Neural crest cell (in vitro differentiated cells): ENCODE data around the gene SIDT1. TPM values are rescaled to one million over a fixed set of nuclear protein-coding genes. Genes with fewer than 3 reads are reported as not detected.
A peak's percentile ranks its signal among the peaks of the same experiment; 100 is the strongest.

Source experiments
- DNase-seq: peaks from one replicate; pipeline ENCODE4 v3.0.0; 2021; ENCODE audit warnings: low read depth, mixed read lengths, low spot score
- H3K27ac Mint-ChIP-seq: one replicate; pipeline ENCODE4 v1.8.0; 2021; ENCODE audit warnings: mild to moderate bottlenecking, mixed read lengths; ENCODE audit not compliant: unreplicated experiment
- H3K27me3 Mint-ChIP-seq: 2 replicates; pipeline ENCODE4 v1.8.0; 2021; ENCODE audit warnings: low read depth, mild to moderate bottlenecking, mixed read lengths
- H3K36me3 Mint-ChIP-seq: 2 replicates; pipeline ENCODE4 v1.8.0; 2021; ENCODE audit warnings: low read depth, mild to moderate bottlenecking, mixed read lengths
- H3K4me1 Mint-ChIP-seq: 2 replicates; pipeline ENCODE4 v1.8.0; 2021; ENCODE audit warnings: mixed read lengths
- H3K4me3 Mint-ChIP-seq: one replicate; pipeline ENCODE4 v1.8.0; 2021; ENCODE audit warnings: mild to moderate bottlenecking, mixed read lengths
- H3K9me3 Mint-ChIP-seq: 2 replicates; pipeline ENCODE4 v1.8.0; 2021; ENCODE audit warnings: mixed read lengths
- total RNA-seq: library from RNA; stranded (reverse); gene quantifications from 2 replicates; pipeline ENCODE4 v1.2.1, GENCODE V29; 2021
- TF ChIP-seq, protein P1 (sequence below): fragments of 200-600 bp; sonication (generic); conservative IDR thresholded peaks from 2 replicates; pipeline ENCODE4 v1.5.0; 2021; ENCODE audit warnings: antibody characterized with exemption, mild to moderate bottlenecking

SIDT1 gene
- total RNA-seq, 1 donor from 2014 or later = 0.23 TPM

DNA sequence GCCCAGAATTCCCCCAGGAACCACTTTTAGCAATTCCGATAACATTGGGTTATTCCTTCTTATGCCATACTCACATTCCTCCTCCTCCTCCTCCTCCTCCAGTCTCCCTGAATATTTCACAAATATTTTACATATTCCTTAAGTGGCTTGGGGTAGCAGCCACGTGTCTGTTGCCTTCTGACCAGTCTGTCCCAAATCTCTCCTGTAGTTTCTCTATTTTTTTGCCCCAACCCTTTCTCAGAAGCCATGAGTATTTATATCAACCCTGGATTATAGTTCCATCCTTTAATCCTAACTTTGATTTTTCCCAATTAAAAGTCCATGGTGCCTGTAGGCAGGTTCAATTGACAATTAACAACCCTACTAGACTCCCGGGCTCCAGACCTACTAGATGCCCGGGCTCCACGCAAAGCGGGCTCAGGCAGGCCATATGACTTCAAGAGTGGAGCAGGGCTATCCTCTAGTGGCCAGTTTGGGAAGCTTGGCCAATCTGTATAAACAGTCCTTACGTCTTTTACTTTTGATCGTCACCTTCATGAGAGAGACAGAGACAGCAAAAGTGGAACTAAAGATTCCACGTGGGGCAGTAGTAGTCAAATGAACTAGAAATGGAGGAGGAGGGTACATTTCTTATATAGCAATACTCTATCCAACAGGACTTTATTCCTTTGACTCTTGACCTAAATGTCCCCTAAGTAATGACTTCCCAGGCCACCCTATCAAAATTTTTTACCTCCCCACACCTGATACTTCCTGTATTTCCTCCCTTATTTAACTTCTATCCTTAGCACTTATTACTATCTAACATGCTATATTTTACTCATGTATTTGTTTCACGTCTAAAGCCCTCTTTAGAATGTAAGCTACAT, 94.4 kb downstream of the SIDT1 start:
- Mint-ChIP-seq H3K27me3 (peaks cover 32% of the 10 kb centered on the region), H3K4me1 (no peaks in the 10 kb centered on the region), H3K36me3 (no peaks in the 10 kb centered on the region), H3K27ac (no peak overlapping the region), H3K9me3 (no peaks in the 10 kb centered on the region), H3K4me3 (no peak overlapping the region)
- DNase-seq = peak; percentile 38
- TF ChIP-seq, protein P1, sequence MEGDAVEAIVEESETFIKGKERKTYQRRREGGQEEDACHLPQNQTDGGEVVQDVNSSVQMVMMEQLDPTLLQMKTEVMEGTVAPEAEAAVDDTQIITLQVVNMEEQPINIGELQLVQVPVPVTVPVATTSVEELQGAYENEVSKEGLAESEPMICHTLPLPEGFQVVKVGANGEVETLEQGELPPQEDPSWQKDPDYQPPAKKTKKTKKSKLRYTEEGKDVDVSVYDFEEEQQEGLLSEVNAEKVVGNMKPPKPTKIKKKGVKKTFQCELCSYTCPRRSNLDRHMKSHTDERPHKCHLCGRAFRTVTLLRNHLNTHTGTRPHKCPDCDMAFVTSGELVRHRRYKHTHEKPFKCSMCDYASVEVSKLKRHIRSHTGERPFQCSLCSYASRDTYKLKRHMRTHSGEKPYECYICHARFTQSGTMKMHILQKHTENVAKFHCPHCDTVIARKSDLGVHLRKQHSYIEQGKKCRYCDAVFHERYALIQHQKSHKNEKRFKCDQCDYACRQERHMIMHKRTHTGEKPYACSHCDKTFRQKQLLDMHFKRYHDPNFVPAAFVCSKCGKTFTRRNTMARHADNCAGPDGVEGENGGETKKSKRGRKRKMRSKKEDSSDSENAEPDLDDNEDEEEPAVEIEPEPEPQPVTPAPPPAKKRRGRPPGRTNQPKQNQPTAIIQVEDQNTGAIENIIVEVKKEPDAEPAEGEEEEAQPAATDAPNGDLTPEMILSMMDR = peak; percentile 82

DNA sequence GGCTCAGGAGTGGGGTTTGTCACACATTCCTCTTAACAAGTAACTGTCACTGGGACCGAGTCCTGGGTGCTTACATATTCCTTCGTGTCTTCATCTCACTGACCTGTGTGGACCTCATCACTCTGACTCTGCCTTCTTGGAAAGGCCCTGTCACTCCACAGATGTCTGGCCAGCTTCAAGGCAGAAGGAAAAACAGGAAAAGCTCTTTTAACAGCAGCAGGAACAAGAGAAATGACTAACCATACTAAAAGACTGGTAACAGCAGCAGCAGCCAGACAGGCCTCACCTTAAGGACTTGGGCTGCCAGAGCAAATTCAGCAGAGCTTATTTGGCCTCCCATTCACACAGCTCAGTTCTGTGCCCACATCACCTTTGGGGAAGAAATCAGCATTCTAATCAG, 96.0 kb downstream of the SIDT1 start:
- Mint-ChIP-seq H3K4me1 (no peaks in the 10 kb centered on the region), H3K9me3 (no peaks in the 10 kb centered on the region), H3K4me3 (no peak overlapping the region), H3K27me3 (peaks cover 30% of the 10 kb centered on the region), H3K27ac (no peak overlapping the region), H3K36me3 (no peaks in the 10 kb centered on the region)
- TF ChIP-seq, protein P1 = no peak
- no peak for DNase-seq

DNA sequence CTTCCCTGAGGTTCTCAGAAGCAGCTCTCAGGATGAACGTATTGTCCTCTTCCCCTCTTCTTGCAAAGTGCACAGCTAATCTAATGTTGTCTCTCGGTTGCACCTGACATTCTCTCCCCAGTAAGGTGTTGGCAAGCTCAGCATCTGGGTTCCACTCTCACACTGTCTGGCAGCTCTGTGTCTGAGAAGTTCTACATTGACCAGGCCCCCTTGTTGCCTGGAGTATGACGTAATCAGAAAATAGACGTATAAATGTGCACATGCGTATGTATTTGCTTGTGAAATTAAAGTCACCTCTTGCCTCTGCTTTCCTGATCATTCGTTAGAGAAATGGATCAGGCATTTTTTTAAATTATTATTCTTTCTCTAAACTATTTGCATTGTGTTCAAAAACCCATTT, 96.4 kb downstream of the SIDT1 start:
- H3K27me3 Mint-ChIP-seq = peaks cover 26% of the 10 kb centered on the region
- TF ChIP-seq, protein P1 = no peak
- H3K36me3 Mint-ChIP-seq = no peaks in the 10 kb centered on the region
- H3K9me3 Mint-ChIP-seq = no peaks in the 10 kb centered on the region
- H3K27ac Mint-ChIP-seq = no peak overlapping the region
- no peak overlapping the region for H3K4me3 Mint-ChIP-seq
- no peak for DNase-seq
- no peaks in the 10 kb centered on the region for H3K4me1 Mint-ChIP-seq

DNA sequence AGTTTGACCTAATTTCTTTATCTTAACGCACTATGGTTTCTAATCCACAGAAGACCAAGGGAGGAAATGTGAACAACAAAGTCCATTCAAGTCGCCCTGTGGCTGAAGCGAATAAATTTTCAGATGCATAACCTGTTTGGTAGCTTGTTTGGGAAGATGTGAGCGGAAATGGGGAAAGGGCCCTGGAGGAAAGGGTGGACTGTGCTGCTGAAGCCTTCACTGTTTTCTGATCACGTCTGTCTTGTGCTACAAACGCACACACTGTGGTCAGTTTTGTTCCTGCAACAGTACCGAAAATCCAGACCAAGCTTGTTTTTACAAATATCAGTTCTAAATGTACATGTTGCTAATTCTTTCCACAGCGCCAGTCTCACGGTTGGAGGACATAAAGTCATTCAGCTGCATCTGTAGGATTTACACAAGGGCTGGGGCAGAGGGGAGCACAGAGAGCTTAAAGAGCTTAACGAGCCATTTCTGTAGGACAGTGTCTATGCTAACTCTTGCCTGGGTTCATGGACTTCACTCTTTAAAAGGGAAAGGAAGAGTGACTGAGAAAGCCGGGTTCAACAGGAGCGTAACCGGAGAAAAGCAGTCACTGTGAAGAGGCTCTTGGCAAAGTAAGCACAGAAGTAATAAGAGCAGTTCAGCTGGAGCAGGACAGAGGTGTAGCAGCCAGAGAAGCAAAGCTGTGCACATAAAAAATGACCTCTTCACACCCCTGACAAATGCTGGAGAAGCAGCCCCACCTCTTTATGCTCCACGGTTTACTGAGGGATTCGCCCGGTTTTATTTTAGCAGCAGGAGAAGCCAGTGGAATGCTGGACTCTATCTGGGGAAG, 97.4 kb downstream of the SIDT1 start:
- Mint-ChIP-seq H3K4me3 (no peak overlapping the region), H3K27me3 (peaks cover 15% of the 10 kb centered on the region), H3K36me3 (no peaks in the 10 kb centered on the region), H3K4me1 (no peaks in the 10 kb centered on the region), H3K27ac (no peak overlapping the region), H3K9me3 (no peaks in the 10 kb centered on the region)
- DNase-seq = no peak
- TF ChIP-seq, protein P1 = no peak

DNA sequence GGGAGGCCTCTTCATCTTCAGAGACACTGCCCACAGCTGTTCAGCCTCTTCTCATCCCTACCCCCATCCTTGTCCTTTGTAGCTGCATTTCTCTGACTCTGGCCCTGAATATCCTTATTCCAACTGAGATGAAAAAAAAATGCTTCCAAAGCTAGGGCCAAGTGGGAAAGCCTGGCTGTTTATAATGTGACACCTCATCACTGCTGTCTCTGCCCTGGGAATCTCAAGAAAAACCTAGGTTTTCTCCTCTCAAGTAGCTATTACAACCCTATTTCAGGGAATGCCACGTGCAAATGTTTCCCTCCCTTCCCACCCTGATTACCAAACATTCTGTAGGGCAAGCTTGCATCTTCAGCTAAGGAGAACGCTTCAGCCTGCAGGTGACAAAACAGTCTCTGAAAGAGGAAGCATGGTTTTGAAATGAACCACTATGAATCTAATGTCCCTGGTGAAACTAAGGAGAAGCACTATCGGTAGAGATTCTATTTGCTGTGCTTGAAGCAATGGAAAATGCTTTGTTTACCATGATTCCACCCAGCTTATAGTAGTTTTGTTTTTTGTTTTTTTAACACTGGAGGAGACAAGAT, 98.7 kb downstream of the SIDT1 start:
- Mint-ChIP-seq H3K27me3 (peaks cover 6% of the 10 kb centered on the region), H3K9me3 (no peaks in the 10 kb centered on the region), H3K27ac (no peak overlapping the region), H3K4me3 (no peak overlapping the region), H3K4me1 (no peaks in the 10 kb centered on the region), H3K36me3 (no peaks in the 10 kb centered on the region)
- TF ChIP-seq, protein P1 = no peak
- no peak for DNase-seq
